CD4-positive, alpha-beta T cell treated with Interleukin-21 for 1 hour (primary cell): ENCODE measurements around the gene DTNA.

Source experiments
- DNase-seq: peaks from one replicate; pipeline ENCODE4 v3.0.0-alpha.2; 2020

DTNA gene

DNA sequence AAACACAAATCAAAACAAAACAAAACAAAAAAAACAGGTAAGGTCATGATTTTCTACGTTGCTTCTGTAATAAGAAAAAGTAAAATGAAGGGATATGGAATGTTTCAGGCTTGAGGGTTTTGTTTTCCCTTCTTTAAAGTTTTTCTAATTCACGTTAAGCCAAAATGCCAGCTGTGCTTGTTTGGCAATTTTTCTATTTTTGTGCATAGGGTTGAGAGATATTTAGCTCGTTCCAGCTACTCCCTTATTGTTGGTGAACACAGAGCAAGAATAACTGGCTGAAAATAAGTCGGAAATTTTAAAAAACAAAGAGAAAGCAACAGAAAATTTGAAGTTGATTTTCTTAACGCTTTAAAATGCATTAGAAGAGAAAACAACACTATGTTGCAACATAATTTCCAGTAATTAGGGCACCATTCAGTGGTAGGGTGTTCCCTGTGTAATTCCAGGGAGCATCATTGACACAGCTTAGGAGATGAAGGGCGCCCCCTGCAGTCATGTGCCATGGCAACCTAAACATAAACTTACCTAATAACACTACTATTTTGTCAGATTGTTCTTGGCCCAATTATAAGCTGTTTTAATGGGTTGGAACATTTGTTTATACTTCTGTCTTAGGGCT lies 99.5 kb downstream of the DTNA start:
- no peak for DNase-seq

DNA sequence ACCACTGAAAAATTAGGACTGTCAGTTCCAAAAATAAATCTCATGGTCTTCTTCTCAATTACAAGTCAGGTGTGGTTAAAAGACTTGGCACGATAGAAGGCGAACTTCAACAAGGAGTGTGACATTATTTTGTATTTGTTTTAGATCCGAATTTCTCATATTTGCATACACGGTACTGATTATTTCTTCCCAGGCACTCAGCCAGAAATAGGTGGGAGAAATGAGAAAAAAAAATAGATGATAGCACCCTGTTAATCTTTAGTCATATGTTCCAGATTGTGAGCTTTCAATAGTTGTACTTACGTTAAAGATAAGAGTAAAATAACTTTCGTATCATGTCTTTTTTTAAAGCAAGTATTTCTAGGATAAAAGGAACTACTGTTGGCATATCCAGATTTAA lies 106.1 kb downstream of the DTNA start:
- DNase-seq: no peak

- no peak for DNase-seq
Measured at GRCh38 chr18:34817636-34818035, 107.5 kb downstream of the DTNA start.

DNA sequence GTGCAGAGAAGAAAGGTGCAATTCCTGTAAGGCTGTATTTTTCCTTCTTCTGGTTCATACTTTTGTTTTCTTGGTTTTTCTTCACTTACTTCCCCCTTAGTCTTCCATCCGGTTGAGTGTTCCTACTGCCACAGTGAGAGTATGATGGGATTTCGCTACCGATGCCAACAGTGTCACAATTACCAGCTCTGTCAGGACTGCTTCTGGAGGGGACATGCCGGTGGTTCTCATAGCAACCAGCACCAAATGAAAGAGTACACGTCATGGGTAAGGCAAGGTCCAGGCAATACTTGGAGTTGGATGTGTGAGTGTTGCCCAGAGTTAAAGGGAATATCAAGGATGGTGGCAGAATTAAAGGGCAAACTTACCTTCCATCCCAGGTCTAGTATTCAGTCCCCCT lies 108.0 kb downstream of the DTNA start:
- DNase-seq: no peak

DNA sequence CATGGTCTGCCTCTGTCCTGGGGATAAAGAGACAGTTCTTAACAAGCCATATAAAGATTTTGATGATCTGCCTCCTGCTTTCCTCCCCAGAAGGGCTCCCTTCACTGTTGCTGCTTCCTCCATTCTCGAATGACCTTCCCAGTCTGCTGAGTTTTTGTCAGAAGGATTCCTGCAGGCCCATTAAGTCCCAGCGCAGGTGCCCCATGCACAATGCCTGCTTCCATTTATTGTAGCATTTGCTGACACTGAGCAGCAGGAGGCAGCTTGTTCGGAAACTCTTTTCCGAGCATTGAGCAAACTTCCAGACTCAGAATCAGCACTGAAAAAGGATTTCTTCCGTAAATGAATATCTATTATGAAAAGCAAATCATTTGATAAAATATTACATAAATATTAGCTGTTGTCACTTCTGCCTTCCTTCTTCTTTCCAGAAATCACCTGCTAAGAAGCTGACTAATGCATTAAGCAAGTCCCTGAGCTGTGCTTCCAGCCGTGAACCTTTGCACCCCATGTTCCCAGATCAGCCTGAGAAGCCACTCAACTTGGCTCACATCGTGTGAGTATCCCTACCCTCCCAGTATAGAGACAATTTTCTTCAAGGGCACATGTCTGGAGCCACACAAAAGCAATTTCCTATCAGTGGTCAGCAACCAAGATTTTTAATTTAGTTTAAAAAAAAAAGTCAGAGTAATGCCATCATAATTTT lies 110.4 kb downstream of the DTNA start:
- DNase-seq: no peak

GRCh38 chr18:34821669-34822210 lies 111.6 kb downstream of the DTNA start:
- DNase-seq: no peak

DNA sequence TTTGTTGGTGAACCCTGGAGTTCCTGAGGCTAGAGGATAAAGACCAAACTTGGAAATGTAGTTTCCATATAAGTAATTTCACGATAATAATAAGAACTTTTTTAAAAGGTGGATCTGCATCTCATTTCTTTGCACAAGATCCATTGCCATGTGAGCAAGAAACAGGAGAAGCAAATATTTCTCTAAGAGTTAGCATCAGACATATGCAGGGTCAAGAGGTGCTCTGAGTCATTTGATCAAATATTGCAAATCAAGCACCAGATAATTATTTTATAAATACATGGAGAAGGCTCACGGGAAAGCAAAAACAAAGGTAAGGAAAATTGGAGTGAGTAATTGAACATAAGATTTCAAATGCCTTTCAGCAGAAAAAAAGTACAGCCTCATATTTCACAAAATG lies 118.0 kb downstream of the DTNA start:
- DNase-seq: no peak

GRCh38 chr18:34834897-34835296 lies 124.8 kb downstream of the DTNA start:
- no peak for DNase-seq

GRCh38 chr18:34835466-34835865 lies 125.4 kb downstream of the DTNA start:
- DNase-seq: no peak

DNA sequence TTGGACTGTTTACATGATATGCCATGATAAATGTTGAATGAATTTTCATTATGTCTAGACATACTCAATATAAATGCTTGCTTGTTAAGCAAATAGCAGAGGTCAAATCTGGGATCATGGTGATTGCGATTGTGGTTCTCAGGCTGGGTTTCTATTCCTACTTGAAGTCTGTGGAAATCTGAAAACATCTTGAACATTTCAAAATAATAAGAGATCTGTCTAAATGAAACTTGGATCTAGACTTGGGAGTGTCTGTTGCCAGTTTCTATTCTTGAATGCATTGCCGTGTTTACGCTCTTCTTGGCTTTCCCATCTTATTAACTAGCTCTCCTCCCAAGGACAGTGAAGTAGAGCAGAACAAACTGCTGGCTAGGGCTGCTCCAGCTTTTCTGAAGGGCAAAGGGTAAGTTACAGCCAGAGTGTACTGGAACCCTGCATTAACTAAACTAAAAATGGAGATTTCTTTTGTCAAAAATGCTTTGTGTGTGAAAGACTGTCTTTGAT lies 127.7 kb downstream of the DTNA start:
- no peak for DNase-seq

DNA sequence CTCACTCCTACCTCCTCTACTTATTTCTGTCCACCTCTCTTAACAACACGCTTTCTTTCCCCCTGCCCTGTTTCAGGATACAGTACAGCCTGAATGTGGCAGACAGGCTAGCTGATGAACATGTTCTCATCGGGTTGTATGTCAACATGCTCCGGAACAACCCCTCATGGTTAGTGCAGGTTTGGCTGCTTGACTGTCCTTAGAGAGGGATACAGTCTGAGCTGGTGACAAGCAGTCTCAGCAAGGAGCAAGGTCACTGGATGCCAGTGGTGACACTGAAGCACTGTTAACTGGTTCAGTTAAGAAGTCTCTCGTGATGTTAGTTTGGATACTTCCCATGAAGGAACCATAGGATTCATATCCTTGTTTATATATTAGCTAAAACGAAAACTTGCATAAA lies 128.6 kb downstream of the DTNA start:
- no peak for DNase-seq

DNA sequence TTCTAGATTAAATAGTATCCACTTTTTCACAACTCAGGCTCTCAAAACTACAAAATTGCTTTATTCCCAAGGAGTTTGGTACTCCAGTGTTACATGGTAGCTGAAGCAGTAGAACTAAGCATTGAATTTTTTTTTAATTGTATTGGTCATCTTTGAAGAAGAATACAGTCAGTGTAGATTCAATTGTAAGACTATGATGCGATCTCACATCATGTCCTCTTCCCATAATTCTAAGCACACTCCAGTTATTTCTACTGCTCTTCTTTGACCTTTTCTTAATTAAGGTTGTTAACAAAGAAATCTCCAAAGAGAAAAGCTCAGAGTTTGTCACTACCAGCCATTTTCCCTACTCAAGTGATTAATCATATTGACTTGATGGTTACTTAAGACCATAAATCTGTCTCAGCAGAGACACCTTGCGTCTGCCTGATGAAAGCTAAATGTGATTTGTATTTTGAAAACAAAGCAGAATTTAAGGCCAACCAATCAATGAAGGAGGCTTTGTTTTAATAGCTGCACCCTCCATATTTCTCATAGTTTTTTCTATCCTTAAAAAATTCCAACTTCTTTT lies 130.2 kb downstream of the DTNA start:
- no peak for DNase-seq

- DNase-seq: no peak
Measured at GRCh38 chr18:34841891-34842290, 131.8 kb downstream of the DTNA start.

DNA sequence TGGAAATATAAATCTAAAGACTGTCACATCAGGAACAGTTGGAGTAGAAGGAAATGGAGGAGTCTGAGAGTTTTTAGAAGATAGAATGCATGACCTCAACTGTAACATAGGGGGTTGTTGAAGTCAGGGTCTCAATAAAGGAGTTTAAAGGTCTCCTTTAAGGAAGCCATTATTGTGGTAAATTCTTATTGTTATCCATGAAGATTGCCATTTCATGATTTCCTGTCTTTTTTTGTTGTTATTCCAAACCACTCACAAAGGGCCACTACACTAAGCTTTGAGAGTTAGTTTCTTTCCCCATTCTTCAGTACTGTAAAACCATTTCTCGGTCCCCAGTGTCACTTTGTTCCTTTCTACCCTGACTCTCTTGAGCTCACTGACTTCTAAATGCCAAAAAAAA lies 134.0 kb downstream of the DTNA start:
- no peak for DNase-seq

- DNase-seq: no peak
Measured at GRCh38 chr18:34844732-34845459, 134.8 kb downstream of the DTNA start.

GRCh38 chr18:34847408-34847807 lies 137.3 kb downstream of the DTNA start:
- DNase-seq: no peak

DNA sequence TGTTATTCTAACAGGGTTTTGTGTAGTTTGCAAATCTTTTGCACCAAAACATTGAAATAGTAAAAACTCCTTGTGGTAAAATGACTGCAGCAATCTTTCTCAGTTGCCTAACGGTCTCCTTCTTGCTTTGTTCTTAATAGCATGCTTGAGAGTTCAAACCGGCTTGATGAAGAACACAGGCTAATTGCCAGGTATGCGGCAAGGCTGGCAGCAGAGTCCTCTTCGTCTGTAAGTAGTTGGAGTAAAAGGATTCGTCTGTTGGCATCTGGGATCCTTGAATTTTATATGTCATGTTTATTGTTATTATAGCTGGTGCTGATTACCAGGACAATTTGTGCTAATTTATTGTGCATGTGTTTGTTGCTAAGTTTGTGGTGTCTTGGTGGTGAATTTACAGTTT lies 138.1 kb downstream of the DTNA start:
- no peak for DNase-seq

- no peak for DNase-seq
Measured at GRCh38 chr18:34848695-34849094, 138.6 kb downstream of the DTNA start.

DNA sequence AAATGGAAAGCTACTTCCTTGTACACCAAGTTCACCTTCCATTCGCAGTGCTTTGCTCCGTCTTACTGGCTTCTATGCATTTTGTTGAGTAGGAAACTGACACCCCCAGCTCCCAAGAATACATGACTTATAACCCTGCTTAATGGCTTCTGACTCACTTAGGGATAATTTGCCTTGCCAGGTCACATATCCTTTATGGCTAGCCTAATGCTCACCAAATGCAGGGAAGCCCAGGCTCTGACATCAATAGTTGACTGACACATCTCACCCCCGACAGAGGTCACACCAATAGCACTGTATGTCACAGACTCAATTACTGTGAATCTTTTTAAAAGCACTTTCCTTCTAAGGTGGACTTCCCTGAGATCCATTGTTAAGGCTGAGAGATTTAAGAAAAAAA lies 147.2 kb downstream of the DTNA start:
- no peak for DNase-seq

GRCh38 chr18:34858188-34858587 lies 148.1 kb downstream of the DTNA start:
- DNase-seq: no peak

GRCh38 chr18:34859496-34859895 lies 149.4 kb downstream of the DTNA start:
- DNase-seq: no peak

DNA sequence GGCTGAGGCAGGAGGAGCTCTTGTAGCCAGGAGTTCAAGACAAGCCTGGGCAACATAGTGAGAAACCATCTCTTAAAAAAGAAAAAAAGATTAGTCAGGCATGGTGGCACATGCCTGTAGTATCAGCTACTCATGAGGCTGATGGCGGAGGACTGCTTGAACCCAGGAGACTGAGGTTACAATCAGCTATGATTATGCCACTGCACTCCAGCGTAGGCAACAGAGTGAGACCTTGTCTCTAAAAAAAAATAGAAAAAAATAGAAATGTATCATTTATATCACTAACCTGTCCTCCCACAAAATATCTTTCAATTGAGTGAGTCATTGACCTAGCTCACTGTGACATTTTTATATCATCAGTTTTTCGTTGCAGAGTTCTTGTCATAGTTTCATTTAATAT lies 152.5 kb downstream of the DTNA start:
- no peak for DNase-seq

GRCh38 chr18:34863702-34864101 lies 153.6 kb downstream of the DTNA start:
- no peak for DNase-seq
